OCI-LY1 (cell line): Measurements from ENCODE around the gene TPH1.

Source experiments
- EZH2 ChIP-seq: fragments of 200-600 bp; sonication (generic), shearing (Covaris generic); IDR thresholded peaks from 2 replicates; pipeline ENCODE4 v1.8.0; 2017; ENCODE audit warnings: borderline replicate concordance, mixed run types, mild to moderate bottlenecking, antibody characterized with exemption, low read length, moderate library complexity, mixed read lengths
- TF ChIP-seq, protein P1 (sequence below): fragments of 200-600 bp; sonication (generic), shearing (Covaris generic); IDR thresholded peaks from 2 replicates; pipeline ENCODE4 v1.5.1; 2017; ENCODE audit warnings: mild to moderate bottlenecking, antibody characterized with exemption, low read length, moderate library complexity, mixed read lengths

DNA sequence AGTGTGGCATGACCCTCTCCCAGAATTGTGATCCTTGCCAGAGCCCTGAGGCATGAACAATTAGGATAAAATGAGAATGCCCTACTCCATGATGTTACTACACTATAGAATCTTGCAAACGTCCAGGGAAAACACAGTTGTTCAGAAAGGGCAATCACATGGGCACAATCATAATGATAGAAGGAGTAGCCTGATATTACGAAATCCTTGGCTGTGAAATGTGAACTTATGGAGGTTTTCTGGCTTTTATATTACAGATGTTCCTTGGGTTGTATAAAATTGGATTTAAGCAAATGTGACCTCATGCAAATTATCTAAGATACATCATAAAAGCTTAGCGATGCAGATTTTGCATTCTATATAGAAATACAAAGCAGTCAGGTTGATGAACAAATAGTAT is 29.4 kb upstream of the TPH1 start:
- TF ChIP-seq, protein P1, sequence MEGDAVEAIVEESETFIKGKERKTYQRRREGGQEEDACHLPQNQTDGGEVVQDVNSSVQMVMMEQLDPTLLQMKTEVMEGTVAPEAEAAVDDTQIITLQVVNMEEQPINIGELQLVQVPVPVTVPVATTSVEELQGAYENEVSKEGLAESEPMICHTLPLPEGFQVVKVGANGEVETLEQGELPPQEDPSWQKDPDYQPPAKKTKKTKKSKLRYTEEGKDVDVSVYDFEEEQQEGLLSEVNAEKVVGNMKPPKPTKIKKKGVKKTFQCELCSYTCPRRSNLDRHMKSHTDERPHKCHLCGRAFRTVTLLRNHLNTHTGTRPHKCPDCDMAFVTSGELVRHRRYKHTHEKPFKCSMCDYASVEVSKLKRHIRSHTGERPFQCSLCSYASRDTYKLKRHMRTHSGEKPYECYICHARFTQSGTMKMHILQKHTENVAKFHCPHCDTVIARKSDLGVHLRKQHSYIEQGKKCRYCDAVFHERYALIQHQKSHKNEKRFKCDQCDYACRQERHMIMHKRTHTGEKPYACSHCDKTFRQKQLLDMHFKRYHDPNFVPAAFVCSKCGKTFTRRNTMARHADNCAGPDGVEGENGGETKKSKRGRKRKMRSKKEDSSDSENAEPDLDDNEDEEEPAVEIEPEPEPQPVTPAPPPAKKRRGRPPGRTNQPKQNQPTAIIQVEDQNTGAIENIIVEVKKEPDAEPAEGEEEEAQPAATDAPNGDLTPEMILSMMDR, result no peak
- TF ChIP-seq EZH2, result no peak
